GOT3 (cell line): ENCODE data around the gene GATA2.

Experiments
- DNase-seq: peaks from one replicate; lab custom pipeline; 2025; ENCODE audit warnings: mixed read lengths; lab: John Stamatoyannopoulos, UW

Gene GATA2

DNA sequence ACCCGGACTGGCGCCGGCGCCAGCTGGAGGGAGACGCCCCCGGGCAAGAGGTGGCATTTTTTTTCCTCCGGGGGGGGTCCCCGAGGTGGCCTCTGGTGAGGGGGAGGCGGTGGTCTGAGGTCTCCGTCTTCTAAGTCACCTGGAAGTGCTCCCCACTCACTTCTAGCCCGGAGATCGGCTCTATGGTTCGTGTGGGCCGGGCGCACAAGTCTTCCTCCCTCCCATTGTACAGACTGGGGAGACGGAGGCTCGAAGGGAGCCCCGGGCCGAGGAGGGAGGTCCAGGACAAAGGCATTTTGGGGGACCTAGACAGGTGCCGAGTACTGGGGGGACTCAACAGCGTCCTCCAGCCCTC, 4.4 kb downstream of the GATA2 start:
- DNase-seq = no peak

DNA sequence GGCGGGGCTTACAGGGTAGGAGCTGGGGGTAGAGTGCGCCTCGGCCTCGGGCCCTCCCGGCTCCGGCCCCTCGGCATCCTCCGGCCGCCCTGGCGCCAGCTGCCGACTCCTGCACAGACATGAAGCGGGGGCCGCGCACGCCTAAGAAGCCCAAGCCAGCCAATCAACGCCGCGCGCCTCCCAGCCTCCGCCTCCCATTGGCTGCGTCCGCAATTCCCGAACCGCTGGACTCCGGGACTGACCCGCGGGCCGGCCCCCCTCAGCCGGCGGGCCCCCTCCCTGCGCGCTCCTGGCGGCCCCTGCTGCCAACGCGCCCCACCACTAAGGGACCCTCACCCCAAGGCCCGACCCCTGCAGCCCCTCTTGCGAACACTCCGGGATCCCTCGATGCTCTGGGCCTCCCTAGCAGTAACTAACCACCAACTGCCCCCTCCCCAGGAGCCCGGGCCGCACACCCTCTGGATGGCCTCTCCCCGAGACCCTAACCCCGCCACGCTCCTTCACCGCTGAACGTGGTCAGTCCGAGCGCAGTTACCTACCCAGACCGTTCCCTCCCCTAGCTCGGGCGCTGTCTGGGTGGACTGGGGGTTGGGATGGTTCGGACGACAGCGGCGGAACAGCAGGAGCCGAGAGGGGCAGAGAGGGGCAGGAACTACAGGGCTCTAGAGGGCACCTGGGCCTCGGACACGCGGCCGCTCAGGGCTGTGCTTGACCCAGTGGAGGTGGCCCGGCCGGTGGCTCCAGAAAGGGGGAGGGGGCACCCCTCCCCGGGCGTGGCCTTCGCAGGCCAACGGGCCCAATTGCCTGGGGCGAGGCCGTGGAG, 5.0 kb downstream of the GATA2 start:
- DNase-seq = no peak

DNA sequence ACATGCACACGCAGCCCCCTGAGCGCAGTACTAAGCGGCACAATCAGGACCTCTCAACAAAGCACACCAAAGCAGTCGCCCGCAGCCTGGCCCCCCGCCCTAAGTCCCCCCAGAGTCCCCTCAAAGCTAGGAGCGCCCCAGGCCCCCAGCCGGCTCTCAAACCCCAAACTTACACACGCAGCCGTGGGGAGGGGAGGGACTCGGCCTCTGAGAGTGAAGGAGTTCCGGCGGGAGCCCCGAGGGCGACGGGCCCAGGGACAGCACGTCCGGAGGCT, 5.5 kb downstream of the GATA2 start:
- DNase-seq = no peak

DNA sequence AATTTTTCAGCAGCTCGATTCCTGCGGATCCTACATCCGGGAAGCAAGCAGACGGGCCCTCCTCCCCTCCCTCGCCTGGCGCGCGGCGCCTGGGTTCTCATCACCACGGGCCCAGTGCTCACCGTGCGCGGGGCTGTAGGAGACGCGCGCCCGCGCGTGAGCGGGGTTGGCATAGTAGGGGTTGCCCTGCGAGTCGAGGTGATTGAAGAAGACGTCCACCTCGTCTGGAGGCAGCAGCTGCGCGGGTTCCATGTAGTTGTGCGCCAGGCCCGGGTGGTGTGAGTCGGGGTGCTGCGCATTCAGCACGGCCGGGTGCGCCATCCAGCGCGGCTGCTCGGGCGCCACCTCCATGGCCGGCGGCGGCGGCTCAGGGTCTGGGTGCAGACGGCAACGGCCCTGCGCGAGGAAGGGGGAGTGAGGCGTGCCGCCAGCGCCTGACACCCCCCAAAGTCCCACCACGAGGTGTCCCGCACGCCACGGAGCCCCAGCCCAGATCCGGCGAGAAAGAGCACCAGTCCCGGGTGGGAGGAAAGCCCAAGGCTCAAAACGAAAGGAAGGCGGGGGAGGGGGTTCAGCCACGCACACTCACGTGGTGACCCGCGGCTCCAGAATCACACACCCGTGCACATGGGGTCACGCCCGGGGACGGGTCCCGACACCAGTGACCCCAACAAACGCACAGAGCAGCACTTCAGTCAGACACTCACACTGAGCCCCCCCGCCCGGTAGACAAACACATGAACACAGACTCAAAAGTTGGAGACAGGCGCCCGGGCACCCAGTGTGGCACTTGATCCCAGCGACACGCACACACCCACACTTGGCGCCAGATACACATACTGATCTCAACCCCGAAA, 6.1 kb downstream of the GATA2 start:
- DNase-seq = no peak

DNA sequence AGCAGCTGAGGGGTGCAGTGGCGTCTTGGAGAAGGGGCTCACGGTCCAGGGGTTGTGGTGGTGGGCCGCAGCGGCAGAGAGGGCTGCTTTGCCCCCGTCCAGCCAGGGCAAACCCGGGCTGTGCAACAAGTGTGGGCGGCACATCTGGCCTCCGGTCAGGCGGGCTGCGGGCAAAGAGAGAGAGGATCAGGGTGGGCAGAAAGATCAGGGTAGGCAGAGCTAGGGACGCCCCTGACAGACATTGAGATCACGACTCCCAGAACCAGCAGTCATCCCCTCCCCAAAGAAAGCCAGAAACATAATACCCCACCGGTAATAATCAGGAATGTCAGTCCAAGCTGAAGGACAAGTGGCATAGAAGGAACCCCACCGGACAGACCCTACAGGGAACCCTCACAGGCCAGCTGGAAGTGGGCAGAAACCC, 6.8 kb downstream of the GATA2 start:
- DNase-seq = no peak

DNA sequence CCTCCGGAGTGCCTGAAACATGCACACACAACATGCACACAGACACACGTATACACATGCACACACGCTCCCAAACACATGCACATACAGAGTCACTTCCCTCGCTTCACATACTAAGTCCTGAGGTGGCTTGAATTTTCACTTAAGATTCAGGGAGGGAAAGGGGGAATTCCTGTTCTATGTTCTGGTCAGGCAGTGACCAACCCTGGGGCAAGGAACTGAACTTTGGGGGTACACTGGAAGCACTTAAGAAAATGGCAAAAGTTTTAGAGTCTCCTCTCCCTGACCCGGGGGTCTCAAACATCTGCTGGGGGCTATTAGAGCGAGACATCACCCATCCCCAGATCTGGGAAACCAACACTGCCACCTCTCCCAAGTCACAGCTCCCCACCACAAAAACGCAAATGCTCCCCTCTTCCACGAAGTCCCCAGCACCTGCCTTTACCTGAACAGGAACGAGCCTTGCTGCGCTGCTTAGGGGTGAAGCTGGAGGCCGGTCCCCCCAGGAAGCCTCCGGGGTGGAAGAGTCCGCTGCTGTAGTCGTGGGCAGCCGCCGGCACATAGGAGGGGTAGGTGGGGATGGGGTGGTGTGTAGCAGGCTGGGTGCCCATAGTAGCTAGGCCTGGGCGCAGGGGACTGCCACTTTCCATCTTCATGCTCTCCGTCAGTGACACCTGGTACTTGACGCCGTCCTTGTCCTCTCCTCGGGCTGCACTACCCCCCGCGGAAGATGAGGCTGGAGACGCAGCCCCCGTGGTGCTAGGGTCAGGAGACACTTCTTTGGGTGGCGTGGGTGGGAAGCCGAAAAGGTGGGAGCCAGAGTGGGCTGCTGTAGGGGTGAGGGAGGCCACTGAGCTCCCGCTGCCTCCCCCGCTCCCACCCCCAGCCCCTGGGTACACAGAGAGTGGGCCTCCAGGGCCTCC, 7.5 kb downstream of the GATA2 start:
- no peak for DNase-seq

DNA sequence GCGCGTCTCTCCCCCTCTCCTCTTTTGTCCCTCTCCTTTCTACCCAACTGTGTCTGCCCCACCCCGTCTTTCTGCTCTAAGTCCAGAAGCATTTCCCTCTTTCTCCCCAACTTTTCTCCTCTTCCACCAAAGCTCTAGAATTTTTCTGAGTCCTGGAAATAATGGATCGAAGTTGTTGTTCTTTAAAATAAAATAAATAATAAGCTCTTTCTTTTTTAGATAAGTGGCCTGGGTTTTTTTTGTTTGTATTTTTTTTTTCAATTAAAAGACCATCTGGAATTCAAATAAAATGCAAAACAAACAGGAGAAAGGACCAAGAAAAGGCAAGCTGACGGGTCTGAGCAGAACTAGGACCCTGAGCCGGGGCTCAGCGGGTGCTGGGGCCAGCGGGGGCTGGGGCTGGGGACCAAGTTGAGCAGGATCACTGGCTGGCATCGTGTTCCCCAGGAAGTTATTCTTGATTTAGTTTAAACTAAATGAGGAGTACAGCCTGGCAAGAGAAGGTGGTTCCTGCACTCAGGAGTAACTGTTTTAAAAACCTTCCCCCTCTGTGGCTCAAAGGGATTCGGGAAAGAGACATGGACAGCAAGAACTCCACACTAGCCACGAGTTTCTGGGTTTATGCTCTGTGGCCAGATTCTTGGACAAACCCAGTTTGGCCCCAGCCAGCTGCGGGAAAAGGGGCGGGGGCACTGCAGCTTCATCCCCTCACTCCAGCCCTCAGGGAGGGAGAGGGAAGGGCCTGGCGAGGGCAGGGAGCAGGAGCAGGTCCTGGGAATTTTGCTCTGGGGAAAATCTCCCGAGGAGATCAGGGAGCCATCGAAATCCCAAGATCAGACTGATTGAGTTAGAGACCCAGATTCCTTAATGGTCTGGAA, 8.4 kb downstream of the GATA2 start:
- no peak for DNase-seq

DNA sequence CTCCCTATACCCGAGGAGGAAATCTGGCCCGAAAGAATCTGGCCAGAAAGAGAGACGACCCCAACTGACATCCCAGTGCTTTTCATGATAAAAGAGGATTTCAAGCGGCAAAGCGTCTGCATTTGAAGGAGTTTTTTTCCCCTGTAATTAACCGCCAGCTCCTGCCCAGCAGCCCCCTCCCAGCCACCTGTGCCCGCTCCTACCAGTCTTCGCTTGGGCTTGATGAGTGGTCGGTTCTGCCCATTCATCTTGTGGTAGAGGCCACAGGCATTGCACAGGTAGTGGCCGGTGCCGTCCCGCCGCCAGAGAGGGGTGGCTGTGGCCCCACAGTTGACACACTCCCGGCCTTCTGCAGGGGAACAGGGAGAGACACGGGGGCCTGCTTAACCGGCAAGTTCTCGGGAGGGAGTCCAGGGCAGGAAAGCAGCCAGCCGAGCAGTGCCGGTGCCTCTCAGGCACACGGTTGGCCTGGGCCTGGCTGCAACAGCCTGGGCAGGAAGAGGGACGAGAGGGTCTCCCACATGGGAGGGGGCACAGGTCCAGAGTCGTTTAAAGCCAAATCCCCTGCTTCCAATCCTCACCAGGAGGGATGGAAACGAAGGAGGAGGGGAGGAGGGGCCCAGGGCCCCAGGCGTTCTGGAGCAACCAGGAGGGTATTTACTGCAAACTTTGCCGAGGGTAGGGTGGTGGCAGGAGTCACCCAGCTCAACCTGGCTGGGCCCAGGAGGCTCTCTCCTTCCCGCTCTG, 9.2 kb downstream of the GATA2 start:
- no peak for DNase-seq

DNA sequence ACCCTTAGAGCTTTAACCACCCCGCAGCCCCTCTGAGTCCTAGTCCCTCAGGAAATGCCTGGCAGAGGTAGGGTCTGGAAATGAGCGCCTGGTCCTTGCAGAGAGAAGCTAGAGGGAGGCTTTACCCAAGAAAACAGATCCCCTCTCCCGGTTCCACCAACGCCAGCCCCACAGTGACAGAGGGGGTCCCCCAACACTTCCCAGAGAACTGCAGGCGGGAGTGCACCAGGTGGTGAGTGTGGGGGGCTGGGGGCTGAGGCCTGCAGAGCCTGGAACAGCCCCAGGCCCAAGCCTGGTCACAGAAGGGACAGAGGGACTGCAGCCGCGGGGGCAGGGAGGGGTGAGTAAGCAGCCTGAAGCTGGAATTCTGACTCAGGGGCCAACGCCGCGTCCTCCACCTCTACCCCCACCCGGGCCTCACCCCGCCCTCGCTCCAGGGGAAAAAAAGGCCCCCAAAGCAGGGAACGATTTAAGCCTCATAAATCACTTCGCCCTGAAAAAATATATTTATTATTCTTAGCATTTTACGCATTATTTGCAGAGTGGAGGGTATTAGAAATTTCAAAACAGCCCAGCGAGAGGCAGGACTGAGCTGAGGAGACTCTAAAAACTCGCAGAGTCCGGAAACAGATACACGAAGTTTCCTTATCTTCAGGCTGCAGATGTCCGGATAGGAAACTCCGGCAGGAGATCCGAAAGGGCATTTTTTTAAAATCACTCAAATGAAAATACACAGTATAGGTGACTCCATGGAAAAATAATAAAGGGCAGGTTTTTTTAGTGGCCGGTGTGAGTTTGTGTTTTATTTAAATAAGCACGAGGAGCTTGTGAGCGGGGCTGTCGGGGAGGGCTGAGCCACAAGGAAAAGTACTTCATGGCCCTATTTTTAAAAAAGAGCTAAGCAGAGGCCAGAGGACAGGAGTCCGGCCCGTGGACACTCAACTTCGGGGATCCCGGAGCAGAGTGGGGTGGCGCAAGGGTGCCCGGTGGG, 10.0 kb downstream of the GATA2 start:
- no peak for DNase-seq

DNA sequence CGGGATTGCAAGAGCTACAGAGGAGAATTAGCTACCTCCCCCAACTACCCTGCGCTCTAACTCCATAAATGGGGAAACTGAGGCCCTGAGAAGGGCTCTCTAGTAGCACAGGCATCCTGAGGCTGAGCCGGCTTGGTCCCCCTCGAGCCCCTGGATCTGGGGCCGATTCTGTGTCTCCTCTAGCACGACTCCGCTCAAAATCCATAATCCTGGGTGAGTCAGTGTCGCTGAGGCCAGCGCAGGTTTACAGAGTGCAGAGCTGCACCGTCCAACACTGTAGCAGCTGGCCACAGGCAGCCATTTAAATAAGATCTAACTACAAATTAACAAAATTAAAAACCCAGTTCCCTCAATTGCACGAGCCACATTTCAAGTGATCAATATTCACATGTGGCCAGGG, 10.8 kb downstream of the GATA2 start:
- no peak for DNase-seq

DNA sequence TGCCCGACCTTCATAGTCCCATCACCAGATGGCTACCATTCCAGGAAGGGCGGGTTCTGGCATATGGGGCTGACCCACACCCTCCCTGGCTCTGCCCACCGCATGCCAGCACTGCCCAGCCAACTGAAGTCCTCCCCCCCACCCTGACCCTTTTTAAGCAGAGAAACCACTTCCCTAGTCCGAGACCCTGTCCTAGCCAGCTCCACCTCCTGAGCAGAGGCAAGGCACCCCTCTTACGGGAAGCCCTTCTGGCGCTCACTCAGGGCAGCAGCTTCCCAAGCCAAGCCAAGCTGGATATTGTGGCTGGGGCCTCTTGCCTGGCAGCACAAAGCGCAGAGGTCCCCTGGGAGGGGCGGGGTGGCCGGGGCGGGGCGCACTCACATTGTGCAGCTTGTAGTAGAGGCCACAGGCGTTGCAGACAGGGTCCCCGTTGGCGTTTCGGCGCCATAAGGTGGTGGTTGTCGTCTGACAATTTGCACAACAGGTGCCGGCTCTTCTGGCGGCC, 11.5 kb downstream of the GATA2 start:
- no peak for DNase-seq

DNA sequence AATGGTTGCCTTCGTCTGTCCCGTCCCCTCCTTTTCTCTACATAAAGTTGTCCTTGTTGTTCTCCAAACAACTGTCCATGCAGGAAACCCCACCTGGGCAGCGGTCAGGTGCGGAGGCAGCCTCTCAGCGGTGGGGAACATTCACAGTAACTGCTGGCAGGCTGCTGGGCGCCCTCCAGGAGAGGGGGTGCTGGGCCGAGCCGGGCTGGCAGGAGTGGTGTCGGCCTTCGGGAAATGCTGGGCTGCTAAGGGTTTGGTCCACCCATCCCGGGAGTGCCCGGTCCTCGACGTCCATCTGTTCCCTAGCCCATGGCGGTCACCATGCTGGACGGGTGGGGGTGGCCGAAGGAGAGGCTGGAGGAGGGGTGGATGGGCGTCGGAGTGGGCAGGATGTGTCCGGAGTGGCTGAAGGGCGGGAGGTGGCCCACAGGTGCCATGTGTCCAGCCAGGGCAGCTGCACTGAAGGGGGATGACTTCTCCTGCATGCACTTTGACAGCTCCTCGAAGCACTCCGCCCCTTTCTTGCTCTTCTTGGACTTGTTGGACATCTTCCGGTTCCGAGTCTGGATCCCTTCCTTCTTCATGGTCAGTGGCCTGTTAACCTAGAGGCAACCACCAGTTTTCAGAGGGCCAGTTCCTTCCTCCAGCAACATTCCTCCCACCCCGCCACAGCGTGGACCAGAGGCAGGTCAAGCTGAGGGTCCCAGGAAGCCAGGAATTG, 12.1 kb downstream of the GATA2 start:
- no peak for DNase-seq

DNA sequence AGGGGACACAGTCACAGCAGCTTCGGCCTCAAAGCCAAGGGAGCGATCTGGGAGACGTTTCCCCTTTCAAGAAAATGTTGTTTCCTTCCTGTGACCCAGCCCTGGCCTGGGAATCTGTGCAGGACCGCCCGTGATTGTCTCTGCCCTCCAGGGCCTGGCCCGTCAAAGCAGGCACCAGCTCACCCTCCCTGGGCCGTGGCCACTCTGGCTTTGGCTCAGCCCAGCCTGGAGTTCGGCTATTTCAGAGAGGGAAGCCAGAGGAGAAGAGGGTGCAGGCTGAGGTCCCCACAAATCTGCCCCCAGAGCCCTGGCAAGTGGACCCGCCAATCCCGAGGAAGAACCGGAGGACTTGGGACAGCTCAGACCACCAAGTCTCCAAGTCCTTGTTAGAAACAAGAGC, 12.7 kb downstream of the GATA2 start:
- DNase-seq = no peak

DNA sequence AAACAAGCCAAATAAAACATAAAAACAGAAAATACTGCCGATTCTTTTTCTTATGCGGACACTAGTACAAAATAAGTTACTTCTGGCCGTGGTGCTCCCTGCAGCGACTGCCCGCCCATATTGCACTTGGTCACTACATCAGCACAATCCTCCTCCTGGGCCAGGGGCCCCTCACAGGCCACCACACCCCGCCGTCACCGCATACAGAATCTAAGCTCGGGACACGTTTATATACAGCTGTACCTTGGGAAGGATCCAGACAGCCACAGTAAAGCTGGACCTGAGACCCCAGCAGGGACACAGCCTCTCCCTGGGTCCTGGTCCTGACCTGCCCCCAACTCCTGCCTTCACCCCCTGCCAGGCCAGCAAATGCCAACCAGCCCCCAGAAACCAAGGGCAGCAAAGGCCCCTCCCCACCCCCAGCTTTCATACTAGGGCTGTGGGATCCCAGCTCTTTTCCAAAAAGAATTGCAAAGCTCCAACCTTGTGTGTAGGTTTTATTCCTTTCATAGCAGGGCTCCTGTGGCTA, 13.4 kb downstream of the GATA2 start:
- DNase-seq = no peak

DNA sequence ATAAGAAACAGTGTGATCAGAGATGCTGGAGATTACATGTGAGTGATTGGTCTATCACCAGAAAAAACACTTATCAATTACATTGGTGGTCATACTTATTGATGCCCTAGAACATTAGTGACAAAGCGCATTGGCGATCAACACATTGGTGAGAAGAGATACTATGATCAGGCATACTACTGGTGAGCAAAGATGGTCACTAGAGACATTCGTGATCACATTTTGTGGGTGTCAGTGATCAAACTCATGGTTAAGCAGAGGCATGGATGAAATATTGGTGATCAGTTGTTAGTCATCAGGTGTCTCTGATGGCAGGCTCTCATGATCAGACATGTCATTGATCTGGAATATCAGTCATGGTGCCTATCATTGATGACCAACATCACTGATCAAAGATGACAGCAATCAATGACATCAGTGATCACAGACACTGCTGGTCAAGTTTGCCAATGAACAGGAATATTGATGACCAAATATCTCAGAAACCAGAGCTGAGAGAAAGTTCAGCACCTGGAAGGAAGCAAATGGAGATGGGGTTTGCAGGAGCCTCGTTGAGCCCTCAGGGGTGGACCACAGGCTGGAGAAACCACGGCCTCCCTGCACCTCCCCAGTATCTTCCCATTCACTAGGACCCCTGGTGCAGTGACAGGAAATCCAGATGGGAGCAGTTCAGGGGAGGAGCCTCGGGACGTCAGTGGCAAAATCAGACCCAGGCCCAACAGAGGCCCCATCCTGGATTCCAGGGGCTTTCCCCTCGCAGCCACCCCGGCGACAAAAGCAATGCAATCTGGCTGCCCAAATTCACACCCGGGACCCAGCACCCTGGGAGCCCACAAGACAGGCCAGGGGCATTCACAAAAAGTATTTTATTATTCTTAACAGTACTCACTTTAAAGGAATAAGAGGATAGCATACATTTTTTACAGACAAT, 14.2 kb downstream of the GATA2 start:
- DNase-seq = no peak

DNA sequence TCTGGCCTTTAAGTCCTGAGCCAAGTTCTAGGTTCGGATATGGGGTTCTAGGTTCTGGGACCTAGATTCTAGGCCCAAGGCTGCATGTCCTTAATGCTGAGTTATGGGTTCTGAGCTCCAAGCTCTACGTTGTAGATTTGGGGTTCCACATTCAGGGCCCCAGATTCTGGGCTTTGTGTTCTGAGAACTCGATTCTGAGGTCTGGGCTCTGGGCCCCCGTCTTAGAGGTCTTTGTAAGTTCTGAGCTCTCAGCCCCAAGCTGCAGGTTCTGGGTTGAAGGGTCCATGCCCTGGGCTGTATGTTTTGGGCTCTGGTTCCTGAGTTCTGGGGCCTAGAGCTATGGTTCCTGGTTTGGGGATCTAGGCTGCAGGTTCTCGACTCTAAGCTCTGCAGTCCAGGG, 16.3 kb downstream of the GATA2 start:
- no peak for DNase-seq

DNA sequence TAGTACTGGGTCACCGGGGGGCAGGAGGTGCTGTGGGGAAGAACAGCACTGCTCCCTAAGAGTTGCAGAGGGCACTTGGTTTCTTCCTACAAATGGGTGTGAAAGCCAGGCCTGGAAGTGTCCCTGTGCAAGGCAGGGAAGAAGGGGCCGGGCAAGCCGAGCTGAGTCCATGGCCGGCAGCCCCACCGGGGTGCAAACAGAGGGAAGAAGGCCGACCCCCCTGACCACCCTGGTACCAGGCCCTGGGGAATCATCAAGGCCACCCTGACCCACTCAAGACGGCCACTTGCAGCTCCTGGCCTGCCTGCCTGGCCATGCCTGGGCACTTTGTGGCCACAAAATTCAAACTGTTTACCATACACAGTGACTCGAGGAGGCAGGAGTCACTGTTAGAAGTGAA, 17.6 kb downstream of the GATA2 start:
- no peak for DNase-seq
